ENCODE data around the gene EFCAB11.

The EFCAB11 gene

DNA sequence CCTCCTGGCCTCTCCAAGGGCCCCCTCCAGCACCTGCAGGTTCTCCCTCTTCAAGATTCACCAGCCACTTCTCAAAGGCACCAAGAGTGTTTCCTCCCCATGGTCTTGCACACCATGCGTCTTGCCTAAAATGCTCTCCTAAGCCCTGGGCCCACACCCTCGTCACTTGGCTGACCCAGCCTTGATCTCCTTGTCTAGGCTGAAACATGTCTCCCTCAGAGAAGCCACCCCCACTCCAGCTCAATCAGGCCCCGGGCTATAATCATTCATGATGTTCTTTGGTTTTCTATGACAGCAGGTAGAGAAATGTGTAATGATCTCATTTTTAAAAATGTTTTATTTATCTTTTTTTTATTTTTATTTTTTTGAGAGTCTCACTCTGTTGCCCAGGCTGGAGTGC, 88.1 kb downstream of the EFCAB11 start:
- DNase-seq (ENCODE audit: low spot score): no peak

DNA sequence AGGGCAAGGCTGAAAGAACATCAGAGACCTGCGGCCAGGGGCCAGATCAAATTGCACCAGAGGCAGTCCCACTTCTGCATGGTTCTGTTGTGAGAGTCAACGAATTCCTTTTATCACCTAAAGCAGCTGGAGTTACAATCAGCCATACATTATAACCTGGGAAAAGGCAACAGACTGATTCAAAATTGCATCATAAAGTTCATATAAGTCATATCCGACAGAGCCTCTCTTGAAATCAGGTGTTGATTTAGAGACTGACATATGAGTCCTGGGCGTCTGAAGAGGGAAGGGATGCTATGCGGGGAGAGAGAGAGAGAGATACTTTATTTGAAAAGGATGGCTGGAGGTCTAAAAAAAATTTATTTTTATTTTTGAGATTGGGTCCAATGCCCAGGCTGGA, 89.4 kb downstream of the EFCAB11 start:
- no peak for DNase-seq (ENCODE audit: low spot score)

DNA sequence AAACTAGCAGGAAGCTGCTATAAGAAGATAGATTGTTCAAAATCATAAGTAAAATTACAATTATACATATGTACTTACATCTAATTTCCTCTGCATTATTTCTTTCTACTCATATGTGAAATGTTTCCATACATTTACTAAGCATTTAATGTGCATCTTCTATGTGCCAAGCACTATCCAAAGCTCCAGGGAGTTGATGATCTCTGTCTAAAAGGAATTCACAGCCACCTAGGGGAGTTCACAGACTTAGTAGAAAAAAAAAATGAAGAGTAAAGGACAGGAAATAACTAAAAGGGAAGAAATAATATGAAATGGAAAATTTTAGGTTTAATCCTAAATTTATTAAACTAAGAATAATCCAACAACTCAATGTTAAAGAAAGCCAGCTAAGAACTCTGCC, 91.7 kb downstream of the EFCAB11 start:
- no peak for DNase-seq (ENCODE audit: low spot score)

DNA sequence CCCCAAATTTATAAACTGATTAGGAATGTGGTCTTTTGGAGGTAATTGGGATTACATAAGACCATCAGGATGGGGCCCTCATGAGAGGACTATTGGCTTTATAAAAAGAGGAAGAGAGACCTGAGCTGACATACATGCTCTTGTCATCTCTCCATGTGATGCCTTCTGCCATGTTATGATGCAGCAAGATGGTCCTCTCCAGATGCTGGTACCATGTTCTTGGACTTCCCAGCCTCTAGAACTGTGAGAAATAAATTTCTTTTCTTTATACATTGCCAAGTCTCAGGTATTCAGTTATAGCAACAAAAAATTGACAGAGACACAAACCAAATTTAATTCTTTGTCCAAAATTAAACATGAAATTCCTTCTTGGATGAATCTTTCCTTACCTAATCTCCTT, 92.9 kb downstream of the EFCAB11 start:
- DNase-seq (ENCODE audit: low spot score): no peak

DNA sequence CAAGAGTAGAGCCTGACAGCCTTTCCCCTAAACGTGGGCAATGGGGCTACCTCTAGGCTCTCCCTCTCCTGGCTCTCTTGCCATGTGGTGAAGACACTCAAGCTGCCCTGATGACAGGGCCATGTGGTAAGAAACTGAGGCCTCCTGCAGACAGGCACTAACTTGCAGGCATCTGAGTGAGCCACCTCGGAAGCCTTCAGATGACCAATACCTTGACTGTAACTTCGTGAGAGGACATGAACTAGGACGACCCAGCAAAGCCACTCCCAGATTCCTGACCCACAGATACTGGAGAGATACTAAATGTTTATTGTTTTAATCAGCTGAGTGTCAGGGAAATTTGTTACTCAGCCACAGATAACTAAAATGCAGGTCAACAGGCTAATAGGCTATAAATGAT, 96.4 kb downstream of the EFCAB11 start:
- DNase-seq (ENCODE audit: low spot score): no peak

DNA sequence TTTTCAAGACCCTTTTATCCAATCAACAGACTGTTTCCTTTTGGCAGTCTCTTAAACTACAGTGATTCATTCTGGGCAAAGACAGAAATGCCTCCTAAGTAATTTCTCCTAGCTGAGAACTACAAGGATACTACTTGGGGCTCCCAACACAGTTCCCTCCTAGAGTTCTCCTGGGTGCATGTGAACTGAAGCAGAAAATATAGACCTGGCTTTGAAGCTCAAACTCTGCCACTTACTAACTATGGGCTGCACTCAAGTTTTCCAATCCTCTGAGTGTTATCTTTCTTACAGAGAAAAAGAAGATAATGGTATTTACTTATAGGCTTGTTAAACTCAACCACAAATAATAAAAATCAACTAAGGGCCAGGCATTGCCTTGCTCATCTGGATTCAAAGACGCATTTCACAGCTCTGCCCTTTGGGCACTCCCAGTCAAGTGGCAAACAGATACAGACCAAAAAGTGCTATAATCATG, 97.6 kb downstream of the EFCAB11 start:
- DNase-seq (ENCODE audit: low spot score): peak; percentile 24

DNA sequence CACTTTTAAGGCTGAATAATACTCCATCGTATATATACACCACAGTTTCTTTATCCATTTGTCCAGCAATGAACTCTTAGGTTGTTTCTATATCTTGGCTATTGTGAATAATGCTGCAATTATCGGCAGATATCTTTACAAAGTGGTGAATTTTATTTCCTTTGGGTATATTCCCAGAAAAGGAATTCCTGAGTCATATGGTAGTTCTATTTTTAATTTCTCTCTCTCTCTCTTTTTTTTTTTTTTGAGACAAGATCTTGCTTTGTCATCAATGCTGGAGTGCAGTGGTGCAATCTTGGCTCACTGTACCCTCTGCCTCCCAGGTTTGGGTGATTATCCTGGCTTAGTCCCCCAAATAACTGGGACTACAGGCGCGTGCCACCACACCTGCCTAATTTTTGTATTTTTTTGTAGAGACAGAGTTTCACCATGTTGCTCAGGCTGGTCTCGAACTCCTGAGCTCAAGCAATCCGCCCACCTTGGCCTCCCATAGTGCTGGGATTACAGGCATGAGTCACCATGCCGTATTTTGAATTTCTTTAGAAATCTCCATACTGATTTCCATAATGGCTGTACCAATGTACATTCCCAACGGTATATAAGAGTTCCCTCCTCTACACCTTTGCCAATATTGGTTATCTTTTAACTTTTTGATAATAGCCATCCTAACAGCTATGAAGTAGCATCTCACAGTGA, 98.4 kb downstream of the EFCAB11 start:
- peak; percentile 50 for DNase-seq (ENCODE audit: low spot score)

DNA sequence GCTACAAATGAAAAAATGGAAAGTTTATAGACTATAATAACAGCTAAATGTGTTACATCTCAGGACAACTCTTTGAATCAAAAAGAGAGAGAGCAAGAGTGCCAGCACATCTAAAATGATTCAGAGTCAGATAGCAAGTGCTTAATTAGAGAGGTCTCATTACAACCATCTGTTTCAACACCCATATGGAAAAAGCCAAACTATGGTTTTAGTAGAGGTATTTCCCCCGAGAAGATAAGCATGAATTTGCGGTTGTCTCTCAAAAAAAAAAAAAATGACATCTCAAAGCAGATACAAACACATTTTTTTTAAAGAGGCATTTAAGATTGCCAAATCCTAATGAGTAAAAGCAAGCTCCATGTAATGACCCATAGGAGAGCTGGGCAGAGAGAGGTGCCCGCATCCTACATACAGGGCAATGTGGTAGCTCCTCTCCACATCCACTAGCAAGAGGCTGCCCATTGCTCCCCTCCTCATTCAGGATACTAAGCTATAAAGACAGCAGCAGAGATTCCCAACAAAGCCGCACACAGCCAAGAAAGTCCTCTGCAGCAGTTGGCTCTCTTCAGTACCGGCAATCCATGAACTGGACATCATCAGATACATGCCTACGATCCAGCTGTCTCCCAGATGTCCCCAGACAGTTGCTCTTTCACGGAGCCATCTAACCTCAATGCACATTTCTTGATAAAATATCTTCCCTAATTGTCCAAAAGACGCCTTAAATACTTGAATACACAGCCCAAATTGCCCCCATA, 100.4 kb downstream of the EFCAB11 start:
- peak; percentile 24 for DNase-seq (ENCODE audit: low spot score)

DNA sequence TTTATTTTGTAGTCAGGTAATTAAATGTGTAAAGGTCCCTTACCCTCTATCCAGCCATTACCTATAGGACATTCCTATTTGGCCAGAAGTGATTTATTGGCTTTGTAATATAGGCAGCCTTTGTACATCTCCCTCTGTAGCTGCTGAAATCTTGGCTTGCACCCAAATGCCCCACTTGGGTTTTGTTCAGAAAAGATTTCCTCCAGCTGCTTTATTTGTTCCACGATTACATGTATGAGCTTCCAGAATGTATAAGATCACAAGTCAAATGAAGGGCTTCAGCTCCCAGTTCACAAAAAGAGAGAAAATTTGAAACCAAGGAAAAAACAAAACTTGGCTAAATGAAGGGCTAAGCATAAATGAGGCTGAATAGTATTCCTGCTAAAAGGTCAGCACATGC, 103.4 kb downstream of the EFCAB11 start:
- DNase-seq (ENCODE audit: low spot score): no peak

DNA sequence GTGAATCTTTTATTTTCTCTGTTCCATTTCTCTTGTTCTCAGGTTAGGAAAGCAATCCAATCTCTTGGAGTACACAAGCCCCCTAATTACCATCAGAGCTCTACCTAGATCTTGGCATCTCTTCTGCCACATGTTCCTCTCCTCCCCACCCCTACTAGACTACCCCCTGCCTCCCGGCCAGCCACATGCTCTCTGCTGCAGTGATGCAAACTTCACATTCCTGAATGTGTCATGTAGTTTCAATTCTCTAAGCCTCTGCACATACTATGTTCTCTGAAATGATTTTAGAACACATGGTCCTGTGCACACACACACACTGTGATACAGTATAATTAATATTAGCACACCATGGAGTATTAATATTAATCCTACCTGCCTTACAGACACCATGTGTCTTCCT, 104.6 kb downstream of the EFCAB11 start:
- peak; percentile 41 for DNase-seq (ENCODE audit: low spot score)

DNA sequence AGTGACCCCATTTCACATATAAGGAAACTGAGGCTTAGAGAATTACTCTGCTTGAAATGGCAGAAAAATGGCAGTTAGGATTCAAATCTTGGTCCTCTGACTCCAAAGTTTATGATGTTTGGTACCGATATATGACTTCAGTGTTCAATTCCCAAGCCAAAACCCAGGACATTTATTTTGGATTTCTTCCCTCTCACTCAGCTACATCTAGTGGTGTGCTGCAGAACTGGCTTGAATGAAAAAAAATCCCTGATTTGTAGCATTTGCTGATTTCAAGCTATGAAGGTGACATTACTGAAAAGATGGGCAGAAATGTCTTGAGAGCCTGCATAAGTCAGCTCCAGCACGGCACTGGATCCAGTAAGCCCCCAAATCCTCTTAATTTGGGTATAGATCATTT, 106.4 kb downstream of the EFCAB11 start:
- peak; percentile 14 for DNase-seq (ENCODE audit: low spot score)

DNA sequence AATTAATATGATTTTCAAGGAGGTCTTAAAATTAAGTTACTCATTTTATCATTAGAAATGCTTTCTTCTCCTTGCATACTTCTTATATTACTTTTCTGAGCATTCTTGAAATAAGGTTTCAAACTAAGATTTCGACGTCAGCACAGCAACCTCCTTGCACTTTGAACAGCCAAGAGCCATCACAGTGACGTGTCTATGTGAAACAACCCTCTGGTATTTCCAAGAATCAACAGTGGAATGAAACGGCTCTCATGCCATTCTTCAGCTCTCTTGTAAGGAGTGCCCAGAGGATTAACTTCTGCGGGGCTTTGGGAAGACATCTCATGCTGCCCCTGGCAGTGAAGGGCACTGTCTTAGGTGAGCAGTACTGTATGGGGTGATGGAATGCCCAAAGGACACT, 109.2 kb downstream of the EFCAB11 start:
- peak; percentile 18 for DNase-seq (ENCODE audit: low spot score)

DNA sequence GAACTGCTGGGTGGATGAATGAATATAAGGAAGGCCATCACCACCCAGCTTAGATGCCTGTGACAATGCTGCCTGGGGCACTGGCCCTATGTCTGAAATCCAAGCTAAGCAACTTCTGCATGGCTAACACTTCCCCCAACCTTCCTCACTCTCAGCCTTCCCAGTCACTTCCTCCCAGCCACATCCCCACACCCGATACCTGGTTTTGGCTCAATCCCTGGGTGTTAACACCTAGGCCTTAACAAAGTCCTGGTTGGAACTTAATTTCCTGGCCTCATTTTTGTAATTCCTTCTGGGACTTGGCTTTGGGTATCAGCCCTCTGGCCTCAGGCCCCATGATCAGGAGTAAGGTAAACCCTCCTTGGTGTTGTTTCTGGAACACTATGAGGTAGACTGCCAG, 110.0 kb downstream of the EFCAB11 start:
- no peak for DNase-seq (ENCODE audit: low spot score)

DNA sequence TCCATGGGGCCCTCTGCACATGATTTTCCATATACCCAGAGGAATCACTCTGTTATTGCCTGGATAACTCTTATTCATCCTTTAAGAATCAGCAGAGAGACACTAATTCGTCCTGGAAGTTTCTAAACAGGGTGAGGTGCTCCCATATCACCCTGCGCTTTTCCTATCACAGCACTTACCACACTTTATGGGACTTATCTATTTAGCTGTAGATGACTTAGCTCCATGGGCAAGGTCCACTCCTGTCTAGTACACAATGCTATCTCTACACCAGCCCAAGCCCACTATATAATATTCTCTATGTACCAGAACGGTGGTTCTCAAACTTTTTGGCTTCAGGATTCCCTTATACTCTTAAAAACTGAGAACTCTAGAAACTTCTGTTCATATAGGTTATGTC, 111.7 kb downstream of the EFCAB11 start:
- DNase-seq (ENCODE audit: low spot score): no peak

DNA sequence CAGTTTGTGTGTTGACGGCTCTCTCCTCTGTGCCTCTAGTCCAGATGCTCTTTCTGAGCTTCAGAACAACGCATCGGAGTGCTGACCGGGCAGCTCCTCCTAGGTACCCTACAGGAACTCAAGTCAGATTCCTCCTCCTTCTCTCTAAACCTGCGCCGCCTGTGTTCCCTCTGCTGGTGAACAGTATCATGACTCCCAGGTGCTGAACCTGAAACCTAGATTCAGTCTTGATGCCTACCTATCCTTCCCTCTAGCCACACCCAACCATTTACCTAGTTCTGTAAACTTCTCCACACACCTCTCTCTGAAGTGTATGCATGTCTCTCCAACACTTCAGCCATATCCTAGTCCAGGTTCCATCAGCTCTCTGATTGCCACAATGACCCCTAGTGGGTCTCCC, 112.7 kb downstream of the EFCAB11 start:
- DNase-seq (ENCODE audit: low spot score): no peak

DNA sequence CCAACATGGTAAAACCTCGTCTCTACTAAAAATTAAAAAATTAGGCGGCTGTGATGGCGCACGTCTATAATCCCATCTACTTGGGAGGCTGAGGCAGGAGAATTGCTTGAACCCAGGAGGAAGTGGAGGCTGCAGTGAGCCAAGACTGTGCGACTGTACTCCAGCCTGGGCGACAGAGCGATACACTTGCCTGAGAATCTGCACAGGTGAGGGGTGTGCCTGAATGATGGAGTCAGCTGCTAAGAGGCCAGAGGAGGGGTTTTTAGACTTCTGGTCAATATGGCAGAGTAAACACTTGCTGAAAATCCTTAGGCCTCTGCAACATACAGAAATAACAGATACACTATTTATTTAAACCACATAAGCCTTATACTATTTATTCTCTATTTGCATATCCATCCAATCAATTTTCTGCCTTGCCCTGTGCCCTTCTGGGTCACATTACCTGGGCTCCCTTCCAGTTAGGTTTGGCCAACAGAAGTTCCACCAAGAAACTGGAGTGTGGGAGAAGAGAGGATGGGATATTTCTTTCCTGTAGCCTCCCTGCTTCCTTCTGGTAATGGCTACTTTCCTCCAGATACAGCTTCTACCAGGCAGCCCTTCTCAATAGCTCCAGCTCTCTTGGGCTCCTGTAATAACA, 117.6 kb downstream of the EFCAB11 start:
- no peak for DNase-seq (ENCODE audit: low spot score)

DNA sequence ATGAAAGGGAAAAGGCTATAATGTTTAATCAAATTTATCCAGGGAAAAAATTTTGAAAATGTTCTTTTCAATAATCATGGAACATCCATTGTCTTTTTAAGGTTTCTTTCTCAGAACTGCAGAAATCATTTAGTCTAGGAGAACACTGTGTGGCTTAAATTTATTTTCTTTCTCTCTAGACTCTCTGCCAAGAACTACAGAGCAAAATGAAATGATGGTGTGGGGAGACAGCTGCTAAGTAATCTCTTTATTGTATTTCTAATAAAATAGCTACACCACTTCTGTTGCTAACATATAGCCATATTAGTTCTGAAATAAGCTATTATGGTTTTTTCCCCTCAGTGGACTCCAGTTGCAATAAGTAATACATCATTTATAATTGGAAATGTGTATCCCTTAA, 120.9 kb downstream of the EFCAB11 start:
- DNase-seq (ENCODE audit: low spot score): no peak

DNA sequence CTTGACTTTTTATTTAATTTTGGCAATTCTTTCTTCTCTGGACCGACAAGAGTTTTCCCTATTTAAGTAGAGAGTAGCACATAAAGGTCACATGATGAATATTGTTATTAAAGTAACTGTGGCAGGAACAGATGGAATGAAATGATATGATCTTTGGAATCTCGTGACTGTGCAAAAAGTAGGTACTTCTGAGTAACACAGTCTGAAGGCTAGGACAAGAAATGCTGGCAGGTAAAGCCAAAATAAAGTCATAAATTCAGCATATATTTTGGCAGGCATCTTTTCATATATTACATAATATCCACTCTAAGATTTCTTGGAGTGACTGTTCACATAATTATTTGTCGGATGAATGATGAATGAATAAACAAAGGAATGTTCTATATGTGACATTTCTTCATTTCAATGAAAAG, 121.4 kb downstream of the EFCAB11 start:
- no peak for DNase-seq (ENCODE audit: low spot score)

DNA sequence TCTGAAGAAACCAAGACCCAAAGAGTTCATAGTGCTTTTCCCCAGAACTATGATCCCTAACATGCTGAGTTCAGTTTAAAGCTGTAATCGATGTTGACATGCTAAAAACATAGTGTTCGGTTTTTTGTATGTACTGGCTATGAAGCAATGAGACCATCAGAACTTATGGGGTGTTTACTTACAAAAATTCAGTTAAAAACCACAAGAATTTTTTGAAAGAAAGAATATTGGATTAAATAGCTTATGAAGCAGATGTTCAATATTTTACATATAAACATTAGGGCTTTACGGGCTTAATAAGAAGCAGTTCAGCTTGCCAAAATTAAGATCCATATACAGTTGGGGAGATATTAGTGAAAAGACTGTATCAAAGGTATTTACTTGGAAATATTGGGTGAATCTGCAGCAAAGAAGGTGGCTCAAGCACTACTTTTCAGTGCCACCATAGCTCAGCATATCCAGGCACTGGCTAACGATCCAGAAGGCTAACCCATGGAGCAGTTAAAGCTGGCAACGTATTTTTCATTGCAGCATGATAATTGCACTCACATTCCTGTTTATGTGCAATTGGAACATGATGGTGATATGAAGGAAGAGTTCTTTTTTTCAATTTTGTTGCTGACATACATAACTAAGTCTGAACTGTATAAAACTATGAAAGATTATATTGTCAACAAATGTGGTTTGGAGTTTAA, 125.9 kb downstream of the EFCAB11 start:
- no peak for DNase-seq (ENCODE audit: low spot score)

DNA sequence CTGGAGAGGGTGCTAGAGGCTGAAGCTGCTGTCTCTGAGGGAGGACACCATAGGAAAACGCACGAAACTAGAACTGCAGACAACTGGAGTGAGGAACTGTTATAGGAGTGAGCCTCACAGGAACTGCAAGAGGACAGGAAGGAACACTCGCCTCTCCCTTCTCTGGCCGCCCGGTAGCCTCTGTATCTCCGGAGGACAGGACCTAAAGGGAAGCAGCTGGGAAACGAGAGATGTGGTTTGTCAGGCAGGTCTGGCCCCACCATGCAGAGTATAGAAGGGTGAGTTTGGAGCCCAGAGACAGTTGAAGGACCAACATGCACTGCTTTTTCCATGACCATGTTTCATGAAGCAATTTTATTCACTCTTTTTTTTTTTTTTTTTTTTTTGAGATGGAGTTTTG, 127.3 kb downstream of the EFCAB11 start:
- no peak for DNase-seq (ENCODE audit: low spot score)

DNA sequence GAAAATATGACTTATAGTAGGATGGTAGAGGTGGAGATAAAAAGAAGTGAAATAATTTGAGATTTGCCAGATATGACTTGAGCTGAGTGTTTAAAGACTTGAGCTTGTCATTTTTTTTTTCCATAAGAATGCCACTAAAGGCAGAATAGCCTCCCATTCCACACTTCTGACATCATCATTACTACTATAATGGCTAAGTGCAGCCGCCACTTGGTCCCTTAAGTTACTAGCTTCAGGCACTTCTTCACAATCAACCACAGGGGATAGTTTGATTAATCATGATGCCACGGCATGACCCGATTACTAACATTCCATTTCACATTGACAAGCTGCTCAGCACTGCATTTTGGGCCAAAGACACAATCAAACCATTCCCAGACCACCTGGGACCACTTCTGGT, 127.9 kb downstream of the EFCAB11 start:
- DNase-seq (ENCODE audit: low spot score): no peak

DNA sequence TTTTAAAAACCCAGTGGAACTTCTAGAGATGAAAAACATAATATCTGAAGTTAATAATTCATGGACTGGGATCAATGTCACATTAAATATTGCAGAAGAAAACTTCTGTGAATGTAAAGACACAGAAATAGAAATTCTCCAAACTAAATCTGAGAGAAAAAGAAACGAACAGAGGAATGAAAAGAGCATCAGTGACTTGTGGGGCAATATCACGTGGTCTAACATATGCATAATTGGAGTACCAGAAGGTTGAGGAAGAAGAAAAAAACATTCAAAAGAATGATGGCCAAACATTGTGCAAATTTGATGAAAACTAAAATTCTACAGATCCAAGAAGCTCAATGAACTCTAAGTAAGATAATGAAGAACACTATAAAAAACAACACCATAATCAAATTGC, 130.8 kb downstream of the EFCAB11 start:
- DNase-seq (ENCODE audit: low spot score): no peak

DNA sequence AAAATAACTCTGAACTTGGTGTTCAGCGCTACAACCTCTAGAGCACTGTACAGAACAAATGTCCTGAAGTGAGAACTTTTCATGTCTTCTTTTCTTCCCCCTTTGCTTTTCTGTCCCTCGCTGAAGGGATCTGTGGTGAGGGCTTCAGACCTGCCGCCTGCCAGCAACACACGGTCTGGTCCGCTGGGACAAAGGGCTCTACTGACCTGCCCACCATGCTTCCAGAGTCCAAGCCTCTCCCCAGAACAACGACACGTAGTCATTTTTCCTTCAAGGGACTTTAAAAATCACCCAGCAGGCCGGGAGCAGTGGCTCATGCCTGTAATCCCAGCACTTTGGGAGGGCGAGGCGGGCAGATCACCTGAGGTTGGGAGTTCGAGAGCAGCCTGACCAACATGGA, 140.4 kb downstream of the EFCAB11 start:
- DNase-seq (ENCODE audit: low spot score): no peak

All from AG08395 (cell line).